Measurements from ENCODE around the gene ADAMTS9. TPM values are rescaled to one million over a fixed set of nuclear protein-coding genes. Genes with fewer than 3 reads are reported as not detected.

Gene ADAMTS9
- total and polyA plus RNA-seq, 10 of the 15 experiments (the other 5 are each of a cell fraction or from before 2014, with no cell fraction given) = 0.08 TPM; not detected in 9

DNA sequence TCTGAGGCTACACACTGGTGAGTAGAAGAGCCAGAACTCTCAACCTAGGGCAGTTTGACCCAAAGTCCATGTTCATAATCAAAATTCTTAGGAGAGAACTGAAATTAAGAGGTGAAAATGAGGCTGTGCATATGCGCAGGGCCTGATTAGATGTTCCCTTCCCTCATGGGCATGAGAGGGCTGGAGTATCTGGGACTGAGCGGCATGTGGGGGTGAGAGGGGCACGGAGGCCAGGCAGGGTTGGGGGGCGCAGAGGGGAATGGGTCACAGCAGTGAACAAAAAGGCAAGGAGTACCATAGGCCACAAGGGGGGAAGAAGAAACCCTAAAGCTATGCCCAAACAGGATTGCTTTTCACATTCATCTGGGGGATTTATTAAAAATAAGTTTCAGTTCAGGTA lies 31.3 kb downstream of the ADAMTS9 start:
- Histone ChIP-seq H3K36me3 (ENCODE audit: control insufficient read depth in 2 of 2, insufficient read depth in 2 of 2, low read length in 1 of 2) (no peaks in the 10 kb centered on the region), H3K4me3 (no peak overlapping the region), H3K9me3 (replicated peaks; ENCODE audit: control insufficient read depth, insufficient read depth, low read length) (no peaks in the 10 kb centered on the region), H3K4me2 (ENCODE audit: control insufficient read depth, insufficient read depth) (no peak overlapping the region), H3K27ac (ENCODE audit: control insufficient read depth, insufficient read depth) (no peak overlapping the region), H3K9ac (ENCODE audit: control insufficient read depth, insufficient read depth, low read length) (no peak overlapping the region), H2AFZ (ENCODE audit: control insufficient read depth, low read depth, low read length) (no peak overlapping the region), H3K4me1 (ENCODE audit: control insufficient read depth, insufficient read depth, low read length) (no peaks in the 10 kb centered on the region), H3K79me2 (ENCODE audit: control insufficient read depth, insufficient read depth, low read length) (no peaks in the 10 kb centered on the region), H3K27me3 (replicated peaks in 1 of 2; ENCODE audit: control insufficient read depth in 2 of 2, insufficient read depth in 2 of 2, low read length in 1 of 2) (no peaks in the 10 kb centered on the region), H4K20me1 (ENCODE audit: control insufficient read depth, insufficient read depth) (no peaks in the 10 kb centered on the region)
- intact Hi-C loops (cut with micrococcal nuclease; ENCODE audit: unreplicated experiment) (no loop called here), in situ Hi-C loops (cut with MboI) (no loop called here)
- no peak for ATAC-seq
- ChIA-PET SMC1A (ENCODE audit: uncharacterized antibody, unreplicated experiment) (interaction anchor here (0.7 kb wide), 1 partner anchor 17 kb away, joined by 3 read pairs; no protein-coding TSS in a partner anchor), POLR2A (no interaction called here), CTCF (no interaction called here), RAD21 (ENCODE audit: unreplicated experiment) (no interaction called here)
- FAIRE-seq = no peak
- 100% methylated on average over 1 of the region's 4 CpGs for WGBS (ENCODE audit: insufficient coverage, insufficient replicate concordance, low lambda C conversion rate, missing lambda C conversion rate)
- no peak for TF ChIP-seq EZH2 (IDR thresholded peaks at IDR 0.05; ENCODE audit: borderline replicate concordance, control insufficient read depth, low read depth, low read length)
- no peak for TF ChIP-seq CHD2 (IDR thresholded peaks at IDR 0.05; ENCODE audit: borderline replicate concordance, low read depth, low read length)
- TF ChIP-seq, protein P1, sequence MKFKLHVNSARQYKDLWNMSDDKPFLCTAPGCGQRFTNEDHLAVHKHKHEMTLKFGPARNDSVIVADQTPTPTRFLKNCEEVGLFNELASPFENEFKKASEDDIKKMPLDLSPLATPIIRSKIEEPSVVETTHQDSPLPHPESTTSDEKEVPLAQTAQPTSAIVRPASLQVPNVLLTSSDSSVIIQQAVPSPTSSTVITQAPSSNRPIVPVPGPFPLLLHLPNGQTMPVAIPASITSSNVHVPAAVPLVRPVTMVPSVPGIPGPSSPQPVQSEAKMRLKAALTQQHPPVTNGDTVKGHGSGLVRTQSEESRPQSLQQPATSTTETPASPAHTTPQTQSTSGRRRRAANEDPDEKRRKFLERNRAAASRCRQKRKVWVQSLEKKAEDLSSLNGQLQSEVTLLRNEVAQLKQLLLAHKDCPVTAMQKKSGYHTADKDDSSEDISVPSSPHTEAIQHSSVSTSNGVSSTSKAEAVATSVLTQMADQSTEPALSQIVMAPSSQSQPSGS (IDR thresholded peaks at IDR 0.05; ENCODE audit: low read length) = no peak
- TF ChIP-seq SMAD5 (IDR thresholded peaks at IDR 0.05; ENCODE audit: low read depth) = no peak
- no peak for TF ChIP-seq KLF5 (IDR thresholded peaks at IDR 0.05; ENCODE audit: partially characterized antibody)
- TF ChIP-seq JUND (IDR thresholded peaks at IDR 0.05; ENCODE audit: low read depth, low read length) = no peak
- BruUV-seq (replicated peaks) = no TSS peak
- no peak for DNase-seq (ENCODE audit: low read depth, low spot score)

DNA sequence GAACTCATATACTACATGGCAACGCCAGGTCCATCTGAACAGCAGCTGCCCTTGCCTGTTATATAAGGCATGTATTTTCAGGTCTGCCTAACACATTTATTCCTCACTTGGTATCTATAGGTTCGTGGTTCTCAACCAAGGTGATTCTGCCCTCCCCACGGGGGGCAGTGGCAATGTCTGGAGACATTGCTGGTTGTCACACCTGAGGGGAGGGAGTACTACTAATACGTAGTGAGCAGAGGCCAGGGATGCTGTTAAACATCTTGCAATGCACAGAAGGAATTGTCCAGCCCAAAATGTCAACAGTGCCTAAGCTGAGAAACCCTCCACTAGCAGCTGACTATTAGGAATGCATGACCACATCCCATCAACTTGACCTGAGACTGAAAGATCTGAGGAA lies 32.6 kb downstream of the ADAMTS9 start:
- Histone ChIP-seq H3K27me3 (replicated peaks in 1 of 2; ENCODE audit: control insufficient read depth in 2 of 2, insufficient read depth in 2 of 2, low read length in 1 of 2) (no peaks in the 10 kb centered on the region), H3K79me2 (ENCODE audit: control insufficient read depth, insufficient read depth, low read length) (no peaks in the 10 kb centered on the region), H3K27ac (ENCODE audit: control insufficient read depth, insufficient read depth) (no peak overlapping the region), H3K9me3 (replicated peaks; ENCODE audit: control insufficient read depth, insufficient read depth, low read length) (no peaks in the 10 kb centered on the region), H4K20me1 (ENCODE audit: control insufficient read depth, insufficient read depth) (no peaks in the 10 kb centered on the region), H3K4me2 (ENCODE audit: control insufficient read depth, insufficient read depth) (no peak overlapping the region), H3K9ac (ENCODE audit: control insufficient read depth, insufficient read depth, low read length) (no peak overlapping the region), H2AFZ (ENCODE audit: control insufficient read depth, low read depth, low read length) (no peak overlapping the region), H3K4me3 (no peak overlapping the region), H3K36me3 (ENCODE audit: control insufficient read depth in 2 of 2, insufficient read depth in 2 of 2, low read length in 1 of 2) (no peaks in the 10 kb centered on the region), H3K4me1 (ENCODE audit: control insufficient read depth, insufficient read depth, low read length) (no peaks in the 10 kb centered on the region)
- DNase-seq (ENCODE audit: low read depth, low spot score) (no peak), ATAC-seq (no peak), FAIRE-seq (no peak)
- POLR2A ChIA-PET = no interaction called here
- in situ Hi-C loops (cut with MboI) (no loop called here), intact Hi-C loops (cut with micrococcal nuclease; ENCODE audit: unreplicated experiment) (no loop called here)
- SMC1A ChIA-PET (ENCODE audit: uncharacterized antibody, unreplicated experiment) = no interaction called here
- BruUV-seq (replicated peaks) = no TSS peak
- RAD21 ChIA-PET (ENCODE audit: unreplicated experiment) = no interaction called here
- CTCF ChIA-PET = no interaction called here
- 21% methylated on average over 4 of the region's 4 CpGs for WGBS (ENCODE audit: insufficient coverage, insufficient replicate concordance, low lambda C conversion rate, missing lambda C conversion rate)
- TF ChIP-seq, protein P2, sequence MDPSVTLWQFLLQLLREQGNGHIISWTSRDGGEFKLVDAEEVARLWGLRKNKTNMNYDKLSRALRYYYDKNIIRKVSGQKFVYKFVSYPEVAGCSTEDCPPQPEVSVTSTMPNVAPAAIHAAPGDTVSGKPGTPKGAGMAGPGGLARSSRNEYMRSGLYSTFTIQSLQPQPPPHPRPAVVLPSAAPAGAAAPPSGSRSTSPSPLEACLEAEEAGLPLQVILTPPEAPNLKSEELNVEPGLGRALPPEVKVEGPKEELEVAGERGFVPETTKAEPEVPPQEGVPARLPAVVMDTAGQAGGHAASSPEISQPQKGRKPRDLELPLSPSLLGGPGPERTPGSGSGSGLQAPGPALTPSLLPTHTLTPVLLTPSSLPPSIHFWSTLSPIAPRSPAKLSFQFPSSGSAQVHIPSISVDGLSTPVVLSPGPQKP (IDR thresholded peaks at IDR 0.05; ENCODE audit: low read depth, low read length) = no peak
- TF ChIP-seq, protein P3, sequence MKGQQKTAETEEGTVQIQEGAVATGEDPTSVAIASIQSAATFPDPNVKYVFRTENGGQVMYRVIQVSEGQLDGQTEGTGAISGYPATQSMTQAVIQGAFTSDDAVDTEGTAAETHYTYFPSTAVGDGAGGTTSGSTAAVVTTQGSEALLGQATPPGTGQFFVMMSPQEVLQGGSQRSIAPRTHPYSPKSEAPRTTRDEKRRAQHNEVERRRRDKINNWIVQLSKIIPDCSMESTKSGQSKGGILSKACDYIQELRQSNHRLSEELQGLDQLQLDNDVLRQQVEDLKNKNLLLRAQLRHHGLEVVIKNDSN (IDR thresholded peaks at IDR 0.05; ENCODE audit: borderline replicate concordance, extremely low read length, insufficient read depth, low read depth, low read length) = no peak
- TF ChIP-seq SMARCA5 (IDR thresholded peaks at IDR 0.05) (no peak), TBL1XR1 (IDR thresholded peaks at IDR 0.05; ENCODE audit: low read depth, low read length) (no peak), RB1 (IDR thresholded peaks at IDR 0.05; ENCODE audit: borderline replicate concordance) (no peak), SMAD5 (IDR thresholded peaks at IDR 0.05; ENCODE audit: low read depth) (no peak), RFX5 (IDR thresholded peaks at IDR 0.05; ENCODE audit: low read depth, low read length) (no peak), BACH1 (IDR thresholded peaks at IDR 0.05; ENCODE audit: borderline replicate concordance) (no peak), STAT3 (IDR thresholded peaks at IDR 0.05; ENCODE audit: low read depth, low read length) (no peak)
- TF ChIP-seq, protein P4, sequence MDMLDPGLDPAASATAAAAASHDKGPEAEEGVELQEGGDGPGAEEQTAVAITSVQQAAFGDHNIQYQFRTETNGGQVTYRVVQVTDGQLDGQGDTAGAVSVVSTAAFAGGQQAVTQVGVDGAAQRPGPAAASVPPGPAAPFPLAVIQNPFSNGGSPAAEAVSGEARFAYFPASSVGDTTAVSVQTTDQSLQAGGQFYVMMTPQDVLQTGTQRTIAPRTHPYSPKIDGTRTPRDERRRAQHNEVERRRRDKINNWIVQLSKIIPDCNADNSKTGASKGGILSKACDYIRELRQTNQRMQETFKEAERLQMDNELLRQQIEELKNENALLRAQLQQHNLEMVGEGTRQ (IDR thresholded peaks at IDR 0.05; ENCODE audit: borderline replicate concordance, low read depth, low read length) = no peak
